ENCODE results near the gene TBC1D9B.

Gene TBC1D9B

DNA sequence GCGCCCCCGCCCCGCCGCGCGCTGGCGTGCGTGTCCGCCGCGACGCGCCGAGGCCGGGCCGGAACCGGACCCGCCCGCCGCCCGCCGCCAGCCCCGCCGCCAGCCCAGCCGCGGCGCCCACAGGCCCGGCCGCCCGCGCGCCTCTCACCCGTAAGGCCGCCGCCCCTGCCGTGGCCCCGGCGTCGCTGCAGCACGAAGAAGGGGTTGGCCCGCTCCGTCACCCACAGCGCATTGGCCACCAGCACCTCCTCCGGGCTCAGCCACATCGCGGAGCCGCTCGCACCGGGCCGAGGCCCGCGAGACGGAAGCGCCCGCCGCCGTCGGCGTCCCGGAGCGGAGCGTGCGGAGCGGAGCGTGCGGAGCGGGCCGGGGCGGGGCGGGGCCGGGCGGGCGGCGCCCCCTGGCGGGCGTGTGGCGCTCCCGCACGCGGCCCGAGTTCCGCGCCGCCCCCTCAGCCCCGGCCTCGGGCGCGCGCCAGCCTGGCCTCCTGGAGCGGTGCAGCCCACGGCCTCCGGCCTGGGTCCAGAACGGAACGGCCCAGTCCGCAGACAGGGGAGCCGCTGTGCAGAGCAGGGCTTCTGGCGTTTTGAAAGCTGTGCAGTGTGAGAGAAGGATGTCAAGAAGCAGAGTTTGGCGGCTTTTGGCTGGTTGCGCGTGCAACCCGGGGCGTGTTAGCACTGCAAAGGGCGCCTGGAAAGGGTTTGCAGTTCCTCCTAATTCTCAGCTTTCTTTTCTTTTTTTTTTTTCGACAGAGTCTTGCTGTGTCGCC is at the start of gene TBC1D9B:
Gene TBC1D9B, minus strand, starts transcription at position 342 of the 769 bp plus-strand sequence. Its CDS starts 76 bp downstream, at position 266.
- TF ChIP-seq, protein P1, sequence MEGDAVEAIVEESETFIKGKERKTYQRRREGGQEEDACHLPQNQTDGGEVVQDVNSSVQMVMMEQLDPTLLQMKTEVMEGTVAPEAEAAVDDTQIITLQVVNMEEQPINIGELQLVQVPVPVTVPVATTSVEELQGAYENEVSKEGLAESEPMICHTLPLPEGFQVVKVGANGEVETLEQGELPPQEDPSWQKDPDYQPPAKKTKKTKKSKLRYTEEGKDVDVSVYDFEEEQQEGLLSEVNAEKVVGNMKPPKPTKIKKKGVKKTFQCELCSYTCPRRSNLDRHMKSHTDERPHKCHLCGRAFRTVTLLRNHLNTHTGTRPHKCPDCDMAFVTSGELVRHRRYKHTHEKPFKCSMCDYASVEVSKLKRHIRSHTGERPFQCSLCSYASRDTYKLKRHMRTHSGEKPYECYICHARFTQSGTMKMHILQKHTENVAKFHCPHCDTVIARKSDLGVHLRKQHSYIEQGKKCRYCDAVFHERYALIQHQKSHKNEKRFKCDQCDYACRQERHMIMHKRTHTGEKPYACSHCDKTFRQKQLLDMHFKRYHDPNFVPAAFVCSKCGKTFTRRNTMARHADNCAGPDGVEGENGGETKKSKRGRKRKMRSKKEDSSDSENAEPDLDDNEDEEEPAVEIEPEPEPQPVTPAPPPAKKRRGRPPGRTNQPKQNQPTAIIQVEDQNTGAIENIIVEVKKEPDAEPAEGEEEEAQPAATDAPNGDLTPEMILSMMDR (IDR thresholded peaks at IDR 0.05; ENCODE audit: extremely low read depth, missing control alignments): peak; percentile 58
- DNase-seq (ENCODE audit: low spot score): peak; percentile 95

DNA sequence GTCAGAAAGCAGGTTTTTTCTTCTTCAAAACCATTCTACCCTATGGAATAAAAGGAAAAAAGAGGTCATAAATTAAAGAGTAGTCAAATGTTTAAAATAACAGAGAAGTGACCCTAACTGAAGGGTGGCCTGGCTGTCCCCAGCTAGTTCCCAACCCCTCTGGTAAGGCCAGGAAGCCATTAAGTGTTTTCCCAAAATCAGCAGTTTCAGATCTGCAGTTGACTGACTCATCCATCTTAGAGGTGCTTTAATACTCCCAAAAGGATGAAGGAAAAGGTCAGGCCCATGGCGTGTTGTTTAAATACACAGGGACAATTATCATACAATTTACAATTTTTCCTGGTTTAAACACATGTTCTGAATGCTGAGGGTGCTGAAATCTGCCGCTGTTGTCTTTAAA is 47.9 kb upstream of the TBC1D9B start:
- TF ChIP-seq, protein P1 (IDR thresholded peaks at IDR 0.05; ENCODE audit: extremely low read depth, missing control alignments): no peak
- DNase-seq (ENCODE audit: low spot score): no peak

DNA sequence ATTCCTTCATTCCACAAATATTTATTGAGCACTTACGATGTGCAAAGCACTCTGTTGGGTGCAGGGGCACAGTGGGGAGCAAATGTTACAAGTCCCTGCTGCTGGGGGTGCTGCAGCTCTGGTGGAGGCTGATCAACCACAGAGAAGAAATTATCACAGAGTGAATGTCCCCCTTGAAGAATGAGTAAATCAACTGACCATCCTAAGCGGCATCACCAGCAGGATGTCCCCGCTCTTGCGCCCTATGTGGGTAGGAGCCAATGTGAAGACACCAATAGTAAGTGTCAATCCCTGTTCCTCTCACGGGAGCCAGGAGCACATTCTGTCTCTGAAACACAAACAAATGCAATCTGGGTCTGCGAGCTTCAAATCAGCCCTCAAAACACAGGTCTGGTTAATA is 47.4 kb upstream of the TBC1D9B start:
- DNase-seq (ENCODE audit: low spot score): no peak
- TF ChIP-seq, protein P1 (IDR thresholded peaks at IDR 0.05; ENCODE audit: extremely low read depth, missing control alignments): no peak

DNA sequence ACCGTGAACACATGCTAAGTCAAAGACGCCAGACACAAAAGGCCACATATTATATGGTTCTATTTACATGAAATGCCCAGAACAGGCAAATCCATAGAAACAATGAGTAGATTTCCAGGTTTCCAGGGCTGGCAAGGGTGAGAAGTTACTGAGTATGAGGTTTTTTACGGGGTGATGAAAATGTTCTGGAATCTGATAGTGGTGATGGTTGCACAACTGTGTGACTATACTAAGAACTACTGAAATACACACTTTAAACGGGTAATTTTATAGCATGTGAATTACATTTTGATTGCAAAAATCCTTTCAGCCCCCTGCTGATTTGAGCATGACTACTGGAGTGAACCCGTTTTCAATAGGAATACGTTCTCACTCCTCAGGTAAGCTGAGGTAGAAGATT is 46.7 kb upstream of the TBC1D9B start:
- TF ChIP-seq, protein P1 (IDR thresholded peaks at IDR 0.05; ENCODE audit: extremely low read depth, missing control alignments): no peak
- no peak for DNase-seq (ENCODE audit: low spot score)

DNA sequence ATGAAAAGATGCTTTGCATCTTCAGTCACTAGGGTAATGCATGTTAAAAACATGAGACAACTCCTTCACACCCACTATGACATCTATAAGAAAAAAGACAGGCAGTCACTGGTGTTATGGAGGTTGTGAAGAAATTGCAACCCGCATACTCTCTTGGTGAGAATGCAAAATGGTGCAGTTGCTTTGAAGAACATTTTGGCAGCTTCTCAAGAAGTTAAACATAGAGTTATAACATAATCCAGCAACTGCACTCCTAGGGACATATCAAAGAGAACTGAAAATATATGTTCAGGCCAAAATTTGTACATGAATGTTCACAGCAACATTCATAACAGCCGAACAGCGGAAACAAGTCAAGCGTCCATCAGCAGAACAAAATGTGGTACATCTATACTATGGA is 46.3 kb upstream of the TBC1D9B start:
- TF ChIP-seq, protein P1 (IDR thresholded peaks at IDR 0.05; ENCODE audit: extremely low read depth, missing control alignments): no peak
- no peak for DNase-seq (ENCODE audit: low spot score)

DNA sequence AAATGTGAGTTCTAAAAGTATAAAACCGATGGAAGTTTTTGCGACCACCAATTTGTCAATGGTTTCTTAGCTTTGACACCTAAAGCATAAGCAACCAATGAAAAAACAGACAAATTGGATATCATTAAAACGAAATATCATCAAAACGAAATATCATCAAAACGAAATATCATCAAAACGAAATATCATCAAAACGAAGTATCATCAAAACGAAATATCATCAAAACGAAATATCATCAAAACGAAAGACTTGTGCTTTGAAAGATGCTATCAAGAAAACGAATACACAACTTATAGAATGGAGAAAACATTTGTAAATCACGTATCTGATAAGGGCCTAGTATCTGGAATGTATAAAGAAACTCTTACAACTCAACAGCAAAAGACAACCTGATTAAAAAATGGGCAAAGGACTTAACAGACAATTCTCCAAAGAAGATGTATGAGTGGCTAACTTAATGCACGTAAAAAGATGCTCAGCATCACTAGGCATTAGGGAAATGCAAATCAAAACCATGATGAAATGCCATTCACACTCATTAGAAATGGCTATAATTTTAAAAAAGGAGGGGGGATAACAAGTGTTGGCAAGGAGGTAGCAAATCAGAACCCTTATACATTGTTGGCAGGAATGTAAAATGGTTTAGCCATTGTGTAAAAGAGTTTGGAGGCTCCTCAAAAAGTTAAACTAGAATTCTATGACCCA is 29.4 kb upstream of the TBC1D9B start:
- DNase-seq (ENCODE audit: low spot score): no peak
- TF ChIP-seq, protein P1 (IDR thresholded peaks at IDR 0.05; ENCODE audit: extremely low read depth, missing control alignments): no peak

DNA sequence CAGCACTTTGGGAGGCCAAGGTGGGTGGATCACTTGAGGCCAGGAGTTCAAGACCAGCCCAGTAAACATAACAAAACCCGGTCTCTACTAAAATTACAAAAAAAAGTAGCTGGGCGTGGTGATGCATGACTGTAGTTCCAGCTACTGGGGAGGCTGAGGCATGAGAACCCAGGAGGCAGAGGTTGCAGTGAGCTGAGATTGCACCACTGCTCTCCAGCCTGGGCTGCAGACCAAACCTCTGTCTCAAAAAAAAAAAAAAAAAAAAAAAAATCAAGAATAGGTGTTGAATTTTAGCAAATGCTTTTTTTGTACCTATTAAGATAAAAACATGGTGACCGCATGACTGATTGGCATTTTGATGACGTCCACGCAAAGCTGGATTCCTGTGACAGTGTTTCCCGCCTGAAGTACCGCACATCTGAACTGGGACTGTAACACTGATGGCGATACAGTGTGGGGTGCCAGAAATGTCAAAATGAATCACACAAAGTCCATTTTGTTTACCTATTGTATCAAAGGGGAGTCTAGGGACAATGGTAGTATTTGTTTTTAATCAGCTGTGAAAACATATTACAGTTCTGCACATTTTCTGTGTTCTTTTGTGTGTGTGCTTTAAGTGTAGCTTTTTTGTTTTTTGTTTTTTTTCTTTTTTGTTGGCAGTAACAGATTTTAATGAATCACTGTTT is 23.2 kb upstream of the TBC1D9B start:
- no peak for DNase-seq (ENCODE audit: low spot score)
- TF ChIP-seq, protein P1 (IDR thresholded peaks at IDR 0.05; ENCODE audit: extremely low read depth, missing control alignments): no peak

All from GM20000 (cell line).